HG02884 (cell line): ENCODE measurements around the gene HHIPL2.

ENCODE experiments used
- ATAC-seq: cut with Tn5 transposase; IDR thresholded peaks from one replicate; pipeline ENCODE4 v1.9.1; 2021; ENCODE audit warnings: mild to moderate bottlenecking, moderate library complexity; ENCODE audit not compliant: unreplicated experiment

Gene HHIPL2

GRCh38 chr1:222547944-222548671, at the start of gene HHIPL2:
Gene HHIPL2, minus strand, starts transcription at chr1:222548104. Its CDS starts 60 bp downstream, at chr1:222548044.
- ATAC-seq, result no peak

- no peak for ATAC-seq
Observed at GRCh38 chr1:222596696-222597095, 48.8 kb upstream of the HHIPL2 start.

- ATAC-seq, result no peak
Observed at GRCh38 chr1:222594789-222595188, 46.9 kb upstream of the HHIPL2 start.

GRCh38 chr1:222592171-222592570, 44.3 kb upstream of the HHIPL2 start:
- no peak for ATAC-seq

GRCh38 chr1:222589462-222590302, 41.8 kb upstream of the HHIPL2 start, which contains the start of gene TAF1A:
Gene TAF1A, minus strand, starts transcription at chr1:222589933.
- peak; percentile 99 for ATAC-seq

- ATAC-seq, result no peak
Observed at GRCh38 chr1:222588135-222588534, 40.2 kb upstream of the HHIPL2 start.

GRCh38 chr1:222586842-222587241, 38.9 kb upstream of the HHIPL2 start:
- ATAC-seq, result no peak

- peak; percentile 81 for ATAC-seq
Observed at GRCh38 chr1:222583079-222583478, 35.2 kb upstream of the HHIPL2 start.

- ATAC-seq, result peak; percentile 54
Observed at GRCh38 chr1:222582099-222582774, 34.3 kb upstream of the HHIPL2 start.

GRCh38 chr1:222579316-222579715, 31.4 kb upstream of the HHIPL2 start:
- ATAC-seq, result no peak

- no peak for ATAC-seq
Observed at GRCh38 chr1:222570837-222571236, 22.9 kb upstream of the HHIPL2 start.

GRCh38 chr1:222561656-222562055, 13.8 kb upstream of the HHIPL2 start:
- no peak for ATAC-seq

GRCh38 chr1:222557574-222557973, 9.7 kb upstream of the HHIPL2 start:
- no peak for ATAC-seq

- ATAC-seq, result no peak
Observed at GRCh38 chr1:222557148-222557547, 9.2 kb upstream of the HHIPL2 start.

GRCh38 chr1:222555992-222556615, 8.2 kb upstream of the HHIPL2 start:
- no peak for ATAC-seq

- no peak for ATAC-seq
Observed at GRCh38 chr1:222554177-222554576, 6.3 kb upstream of the HHIPL2 start.

- no peak for ATAC-seq
Observed at GRCh38 chr1:222552882-222553281, 5.0 kb upstream of the HHIPL2 start.

GRCh38 chr1:222547260-222547614, 667 bp downstream of the HHIPL2 start:
- no peak for ATAC-seq

GRCh38 chr1:222546548-222547259, 1.2 kb downstream of the HHIPL2 start:
- no peak for ATAC-seq

- ATAC-seq, result no peak
Observed at GRCh38 chr1:222546091-222546490, 1.8 kb downstream of the HHIPL2 start.
